Measurements from ENCODE around the gene OSBPL3. TPM values are rescaled to one million over a fixed set of nuclear protein-coding genes. Genes with fewer than 3 reads are reported as not detected.

OSBPL3 gene
- polyA plus RNA-seq, 1 of the 3 experiments (the other 2 are of a cell fraction): 23.2 TPM

GRCh38 chr7:24952464-24952863 lies 27.5 kb downstream of the OSBPL3 start (continued):
- TF ChIP-seq MXI1 (IDR thresholded peaks at IDR 0.05; ENCODE audit: low read depth, low read length) (no peak), IRF3 (IDR thresholded peaks at IDR 0.05; ENCODE audit: low read depth, low read length) (no peak), YY1 (IDR thresholded peaks at IDR 0.05; ENCODE audit: low read depth) (no peak), RXRA (IDR thresholded peaks at IDR 0.05; ENCODE audit: borderline replicate concordance, low read depth) (no peak)

DNA sequence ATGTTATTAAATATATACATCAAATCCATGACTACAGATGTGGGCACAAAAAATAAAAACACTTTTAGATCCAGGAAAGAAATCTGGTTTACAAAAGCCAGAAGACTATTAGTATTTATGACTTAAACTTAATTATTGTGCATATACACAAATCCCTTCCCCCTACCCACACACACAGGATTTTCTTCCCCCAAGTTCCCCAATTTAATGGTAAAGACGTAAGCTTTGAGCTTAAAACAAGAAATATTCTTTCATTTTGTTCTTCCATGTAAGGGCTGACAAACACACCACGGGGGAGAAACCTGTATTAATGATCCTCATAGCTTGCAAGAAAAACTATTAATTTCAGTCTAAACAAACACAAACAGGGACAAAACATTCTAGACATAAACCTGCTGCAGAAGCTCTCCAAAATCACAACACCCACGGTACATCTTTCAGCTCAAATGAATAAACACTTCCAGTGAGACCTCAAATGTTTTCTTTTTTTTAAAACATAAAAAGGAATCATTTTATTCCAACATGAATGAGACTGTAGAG lies 28.5 kb downstream of the OSBPL3 start:
- ChIA-PET CTCF (interaction anchor here (0.6 to 2.2 kb wide), 2 partner anchors 28 to 119 kb away, joined by 3 to 7 read pairs; no protein-coding TSS in a partner anchor), POLR2A (interaction anchor here (0.6 kb wide), 1 partner anchor 119 kb away, joined by 7 read pairs; no protein-coding TSS in a partner anchor)
- TF ChIP-seq CHD2 (IDR thresholded peaks at IDR 0.05; ENCODE audit: low read length, partially characterized antibody) (no peak), SMC3 (IDR thresholded peaks at IDR 0.05; ENCODE audit: low read depth, low read length) (no peak), RXRA (IDR thresholded peaks at IDR 0.05; ENCODE audit: borderline replicate concordance, low read depth) (no peak), RFX5 (IDR thresholded peaks at IDR 0.05; ENCODE audit: low read length) (no peak), TEAD4 (IDR thresholded peaks at IDR 0.05; ENCODE audit: borderline replicate concordance, insufficient read depth) (no peak), ELF1 (IDR thresholded peaks at IDR 0.05) (no peak), NFIC (IDR thresholded peaks at IDR 0.05; ENCODE audit: borderline replicate concordance) (no peak), GABPA (IDR thresholded peaks at IDR 0.05; ENCODE audit: low read depth) (no peak), SIN3A (IDR thresholded peaks at IDR 0.05; ENCODE audit: borderline replicate concordance, low read depth, low read length) (no peak), EP300 (IDR thresholded peaks at IDR 0.05; ENCODE audit: borderline replicate concordance in 1 of 2, low read depth in 1 of 2, low read length in 1 of 2) (no peak), MAX (IDR thresholded peaks at IDR 0.05; ENCODE audit: low read depth) (no peak), GATA2 (CRISPR knock-in tag; IDR thresholded peaks at IDR 0.05) (no peak)
- TF ChIP-seq, protein P1, sequence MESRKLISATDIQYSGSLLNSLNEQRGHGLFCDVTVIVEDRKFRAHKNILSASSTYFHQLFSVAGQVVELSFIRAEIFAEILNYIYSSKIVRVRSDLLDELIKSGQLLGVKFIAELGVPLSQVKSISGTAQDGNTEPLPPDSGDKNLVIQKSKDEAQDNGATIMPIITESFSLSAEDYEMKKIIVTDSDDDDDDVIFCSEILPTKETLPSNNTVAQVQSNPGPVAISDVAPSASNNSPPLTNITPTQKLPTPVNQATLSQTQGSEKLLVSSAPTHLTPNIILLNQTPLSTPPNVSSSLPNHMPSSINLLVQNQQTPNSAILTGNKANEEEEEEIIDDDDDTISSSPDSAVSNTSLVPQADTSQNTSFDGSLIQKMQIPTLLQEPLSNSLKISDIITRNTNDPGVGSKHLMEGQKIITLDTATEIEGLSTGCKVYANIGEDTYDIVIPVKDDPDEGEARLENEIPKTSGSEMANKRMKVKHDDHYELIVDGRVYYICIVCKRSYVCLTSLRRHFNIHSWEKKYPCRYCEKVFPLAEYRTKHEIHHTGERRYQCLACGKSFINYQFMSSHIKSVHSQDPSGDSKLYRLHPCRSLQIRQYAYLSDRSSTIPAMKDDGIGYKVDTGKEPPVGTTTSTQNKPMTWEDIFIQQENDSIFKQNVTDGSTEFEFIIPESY (IDR thresholded peaks at IDR 0.05; ENCODE audit: borderline replicate concordance, low read depth): no peak
- Histone ChIP-seq H3K79me2 (ENCODE audit: insufficient read depth) (peaks cover 100% of the 10 kb centered on the region), H3K27me3 (ENCODE audit: insufficient read depth) (no peaks in the 10 kb centered on the region), H4K20me1 (ENCODE audit: insufficient read depth) (no peaks in the 10 kb centered on the region), H3K9ac (no peak overlapping the region), H3K9me3 (no peaks in the 10 kb centered on the region), H3K4me3 (ENCODE audit: low read depth in 2 of 2, low read length in 1 of 2) (no peak overlapping the region), H3K36me3 (replicated peaks in 1 of 2; ENCODE audit: control insufficient read depth in 1 of 2, insufficient read depth in 2 of 2, low read length in 1 of 2) (no peaks in the 10 kb centered on the region), H2AFZ (ENCODE audit: low read depth) (no peak overlapping the region), H3K4me1 (ENCODE audit: control insufficient read depth in 1 of 2, insufficient read depth in 2 of 2, low read depth in 1 of 2, low read length in 1 of 2) (peaks cover 6 to 14% of the 10 kb centered on the region in 2 experiments; a peak in 3 of 4 replicates), H3K27ac (ENCODE audit: low read depth in 2 of 2, low read length in 1 of 2) (no peak overlapping the region), H3K4me2 (no peak overlapping the region), H3F3A (replicated peaks; ENCODE audit: insufficient read depth) (peaks cover 3% of the 10 kb centered on the region), H3K9me2 (no peaks in the 10 kb centered on the region)
- WGBS (ENCODE audit: low lambda C conversion rate): 79% methylated on average over 3 of the region's 3 CpGs
- no peak for DNase-seq

Data from SK-N-SH (cell line).